Endothelial cell of umbilical vein (primary cell): ENCODE data around the gene C5orf15. TPM values are rescaled to one million over a fixed set of nuclear protein-coding genes. Genes with fewer than 3 reads are reported as not detected.

ENCODE experiments used
- BruUV-seq: library from RNA; stranded (reverse); fragments of 400-500 nt; replicated peaks from 2 replicates; lab custom pipeline; 2021; lab: Mats Ljungman, UMichigan
- CTCF ChIA-PET: fragments of 300-600, 350-600 bp; sonication (Branson Sonifier 250); formaldehyde crosslinking; loops from one replicate; lab custom pipeline; 2021; ENCODE audit warnings: antibody characterized with exemption, inconsistent platforms; lab: Charles Lee
- POLR2A ChIA-PET: fragments of 300-600, 350-600 bp; sonication (Branson Sonifier 250); formaldehyde crosslinking; loops from one replicate; lab custom pipeline; 2021; ENCODE audit warnings: antibody characterized with exemption, inconsistent platforms; lab: Charles Lee
- DNase-seq: peaks from one replicate; pipeline ENCODE4 v3.0.0-alpha.2; 2011; ENCODE audit warnings: low read depth, low spot score
- FAIRE-seq: peaks from 2 replicates; lab custom pipeline; 2011; peaks lifted over from hg19 to GRCh38; lab: Jason Lieb, UNC
- H2AFZ ChIP-seq: 2 replicates; pipeline ENCODE4 v1.6.0; 2012; ENCODE audit warnings: low read depth, low read length, control low read depth, inconsistent platforms
- H3K27ac ChIP-seq: 2 replicates; pipeline ENCODE4 v1.5.1; 2011; ENCODE audit warnings: low read depth, mild to moderate bottlenecking, control low read depth, low read length, moderate library complexity; ENCODE audit not compliant: insufficient read depth
- H3K27me3 ChIP-seq, 2 experiments: 2 replicates each; pipeline versions ENCODE4 v1.6.0 to v1.6.1; 2011; ENCODE audit warnings: low read length in 2 of 2, mixed read lengths in 1 of 2; ENCODE audit not compliant: control insufficient read depth in 2 of 2, insufficient read depth in 2 of 2
- H3K36me3 ChIP-seq, 2 experiments: 2 replicates in 1 of 2; 3 replicates in 1 of 2; pipeline ENCODE4 v1.5.1; 2011; ENCODE audit warnings: low read length in 2 of 2, mild to moderate bottlenecking in 1 of 2, moderate library complexity in 1 of 2; ENCODE audit not compliant: control insufficient read depth in 2 of 2, insufficient read depth in 2 of 2; ENCODE audit errors: extremely low read depth in 1 of 2
- H3K4me1 ChIP-seq: 3 replicates; pipeline ENCODE4 v1.5.1; 2011; ENCODE audit warnings: mild to moderate bottlenecking, low read length; ENCODE audit not compliant: control insufficient read depth, insufficient read depth; ENCODE audit errors: extremely low read depth
- H3K4me2 ChIP-seq: 2 replicates; pipeline ENCODE4 v1.6.1; 2011; ENCODE audit warnings: low read length, control low read depth, mixed read lengths; ENCODE audit not compliant: insufficient read depth
- H3K4me3 ChIP-seq, 3 experiments: fragments of 200-600 bp in 1 of 3; sonication (generic), shearing (Covaris generic) in 1 of 3; replicated peaks in 1 of 3; 2 replicates each; pipeline ENCODE4 v1.5.1; 2011 to 2016; ENCODE audit warnings: control low read depth in 3 of 3, low read length in 3 of 3, mild to moderate bottlenecking in 2 of 3, inconsistent platforms in 1 of 3, low read depth in 1 of 3, moderate library complexity in 1 of 3; ENCODE audit not compliant: insufficient read depth in 1 of 3
- H3K79me2 ChIP-seq: 2 replicates; pipeline ENCODE4 v1.6.0; 2012; ENCODE audit warnings: low read length, inconsistent platforms; ENCODE audit not compliant: control insufficient read depth, insufficient read depth
- H3K9ac ChIP-seq: replicated peaks from 2 replicates; pipeline ENCODE3; 2011; ENCODE audit warnings: low read length, control low read depth; ENCODE audit not compliant: insufficient read depth; ENCODE audit errors: extremely low read depth
- H3K9me1 ChIP-seq: replicated peaks from 3 replicates; pipeline ENCODE4 v1.6.0; 2011; ENCODE audit warnings: mild to moderate bottlenecking, low read length; ENCODE audit not compliant: control insufficient read depth, insufficient read depth; ENCODE audit errors: extremely low read depth
- H3K9me3 ChIP-seq: replicated peaks from 2 replicates; pipeline ENCODE4 v1.5.1; 2012; ENCODE audit warnings: low read length, inconsistent platforms; ENCODE audit not compliant: control insufficient read depth, insufficient read depth
- H4K20me1 ChIP-seq: replicated peaks from 2 replicates; pipeline ENCODE3; 2011; ENCODE audit warnings: mild to moderate bottlenecking, low read length; ENCODE audit not compliant: control insufficient read depth, insufficient read depth; ENCODE audit errors: extremely low read depth
- CTCF ChIP-seq, 2 donors: IDR thresholded peaks; 1 replicate in 1 of 2; 2 replicates in 1 of 2; pipeline ENCODE4 v1.5.1; 2011; ENCODE audit warnings: low read length in 2 of 2, mild to moderate bottlenecking in 2 of 2, moderate library complexity in 2 of 2, control low read depth in 1 of 2, inconsistent platforms in 1 of 2, low read depth in 1 of 2; ENCODE audit not compliant: insufficient read depth in 1 of 2; ENCODE audit errors: extremely low read depth in 1 of 2
- EZH2 ChIP-seq: IDR thresholded peaks from 2 replicates; pipeline ENCODE4 v1.6.1; 2012; ENCODE audit warnings: borderline replicate concordance, low read depth, mild to moderate bottlenecking, moderate library complexity, low read length, inconsistent platforms; ENCODE audit not compliant: severe bottlenecking
- FOS ChIP-seq: IDR thresholded peaks from 2 replicates; pipeline ENCODE4 v1.6.1; 2011; ENCODE audit warnings: mild to moderate bottlenecking, low read length, moderate library complexity, borderline replicate concordance; ENCODE audit not compliant: insufficient read depth
- GATA2 ChIP-seq: IDR thresholded peaks from 2 replicates; pipeline ENCODE4 v1.7.0; 2011; ENCODE audit warnings: low read depth, mild to moderate bottlenecking, moderate library complexity, mixed read lengths, low read length; ENCODE audit not compliant: insufficient read length, insufficient read depth
- JUN ChIP-seq: IDR thresholded peaks from 2 replicates; pipeline ENCODE4 v1.6.1; 2011; ENCODE audit warnings: borderline replicate concordance, low read depth; ENCODE audit not compliant: insufficient read length, insufficient read depth
- MAX ChIP-seq: IDR thresholded peaks from 2 replicates; pipeline ENCODE4 v1.6.1; 2011; ENCODE audit not compliant: insufficient read depth, insufficient read length
- MYC ChIP-seq: IDR thresholded peaks from one replicate; pipeline ENCODE4 v1.6.1; 2011; ENCODE audit warnings: mild to moderate bottlenecking, low read depth, low read length
- POLR2A ChIP-seq: IDR thresholded peaks from 2 replicates; pipeline ENCODE4 v1.6.1; 2012; ENCODE audit warnings: low read depth, mild to moderate bottlenecking, control low read depth, low read length
- POLR2AphosphoS5 ChIP-seq: IDR thresholded peaks from 2 replicates; pipeline ENCODE4 v1.6.1; 2012; ENCODE audit warnings: low read depth, mild to moderate bottlenecking, control low read depth, low read length, moderate library complexity; ENCODE audit not compliant: insufficient read depth
- dilution Hi-C: fragments of 300-500 bp; cut with MboI; formaldehyde crosslinking; loops from one replicate; pipeline ENCODE4 v1.15.0; 2019; ENCODE audit warnings: low sequenced_read_pairs; ENCODE audit not compliant: extremely low pct_ligation_motif_present
- intact Hi-C: fragments of 100-400 bp; cut with micrococcal nuclease; formaldehyde crosslinking; loops from one replicate; pipeline ENCODE4 v1.10.0; 2022
- polyA plus RNA-seq, 4 experiments: library from polyadenylated mRNA; depleted of rRNA in 3 of 4; stranded (reverse) in 3 of 4; unstranded in 1 of 4; fragments of >200 nt; gene quantifications; 2 replicates each; pipeline versions ENCODE4 v1.2.1 to v1.2.3, GENCODE V29; 2011 to 2012; ENCODE audit warnings: missing spikeins in 1 of 4
- total RNA-seq: library from RNA; stranded (reverse); gene quantifications from 2 replicates; pipeline ENCODE4 v1.2.3, GENCODE V29; 2021

Gene C5orf15
- total and polyA plus RNA-seq, 2 donors (not counting 3 experiments of a cell fraction or from before 2014, with no cell fraction given): 25.3 to 45.4 TPM

- DNase-seq (no peak), FAIRE-seq (peak; percentile 58)
- H2AFZ ChIP-seq: no peak overlapping the region
- H3K79me2 ChIP-seq: peaks cover 80% of the 10 kb centered on the region
- CTCF ChIA-PET: no interaction called here
- no peaks in the 10 kb centered on the region for H3K9me1 ChIP-seq
- no peaks in the 10 kb centered on the region for H3K9me3 ChIP-seq
- H4K20me1 ChIP-seq: no peaks in the 10 kb centered on the region
- POLR2A ChIA-PET: no interaction called here
- TF ChIP-seq FOS (no peak), POLR2AphosphoS5 (no peak), CTCF (IDR thresholded peaks at IDR 0.05; ENCODE audit: extremely low read depth in 1 of 2, insufficient read depth in 1 of 2, low read depth in 1 of 2, low read length in 2 of 2) (no peak), JUN (no peak), MAX (no peak), MYC (no peak), POLR2A (no peak), EZH2 (no peak), GATA2 (no peak)
- H3K4me1 ChIP-seq: peaks cover 21% of the 10 kb centered on the region
- H3K36me3 ChIP-seq: peaks cover 0 to 7% of the 10 kb centered on the region in 2 experiments
- H3K4me3 ChIP-seq: no peak overlapping the region
- H3K27ac ChIP-seq: no peak overlapping the region
- no peaks in the 10 kb centered on the region for H3K27me3 ChIP-seq
- dilution Hi-C loops (no loop called here), intact Hi-C loops (no loop called here)
- H3K4me2 ChIP-seq: peak overlapping the region; percentile 92
- BruUV-seq: no TSS peak
- H3K9ac ChIP-seq: no peak overlapping the region
Observed at GRCh38 chr5:134001938-134002731, 33.7 kb upstream of the C5orf15 start.
